Measurements from ENCODE around the gene SIRT3. TPM values are rescaled to one million over a fixed set of nuclear protein-coding genes. Genes with fewer than 3 reads are reported as not detected.
"Not testable (repeated sequence)": the region's sequence is repeated elsewhere in the genome, so short reads cannot be mapped to it uniquely, and the experiment has no call there.

The SIRT3 gene
- total RNA-seq, 1 donor from 2014 or later: 11.8 TPM

DNA sequence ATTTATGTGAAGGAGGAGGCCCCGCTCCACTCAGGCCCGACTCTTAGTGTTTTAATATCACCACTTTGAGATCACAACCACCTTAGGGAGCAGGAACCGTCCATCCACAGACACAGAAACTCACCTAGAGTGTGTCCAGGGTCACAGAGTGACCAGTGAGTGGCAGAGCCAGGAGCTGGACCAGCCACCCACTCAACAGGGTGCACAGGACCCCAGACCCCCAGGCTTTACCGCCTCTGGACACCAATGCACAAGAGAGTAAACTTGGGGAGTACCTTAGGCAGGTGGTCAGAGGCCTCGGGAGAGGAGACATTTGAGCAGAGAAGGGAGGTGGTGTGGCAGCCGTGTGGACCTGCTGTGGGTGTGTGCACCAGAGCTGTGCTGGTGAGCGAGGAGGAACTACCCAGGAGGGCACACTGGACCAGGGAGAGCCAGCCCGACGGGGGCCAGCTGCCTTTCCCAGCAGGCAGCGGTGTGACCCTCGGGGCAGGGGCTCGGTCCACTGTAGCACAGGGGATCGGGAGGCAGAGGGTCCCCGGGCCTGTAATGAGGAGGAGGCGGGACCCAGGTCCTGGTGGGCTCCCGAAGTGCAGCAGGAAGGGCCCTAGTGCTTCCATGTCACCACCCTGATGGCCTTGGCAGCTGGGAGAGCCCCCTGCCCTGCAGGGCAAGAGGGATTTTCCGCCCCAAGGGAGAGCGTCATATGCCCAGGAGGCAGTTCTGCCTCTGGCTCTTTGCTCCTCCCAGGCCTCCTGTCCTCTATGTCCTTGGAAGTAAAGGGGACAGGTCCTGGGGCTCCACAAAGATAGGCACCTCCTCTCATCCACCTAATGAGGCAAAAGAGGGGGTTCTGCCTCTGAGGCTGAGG, 34.5 kb upstream of the SIRT3 start:
- no peak overlapping the region for H3K4me3 ChIP-seq (ENCODE audit: low read depth, low read length)
- no peak for DNase-seq (ENCODE audit: low read depth)
- TF ChIP-seq, protein P1, sequence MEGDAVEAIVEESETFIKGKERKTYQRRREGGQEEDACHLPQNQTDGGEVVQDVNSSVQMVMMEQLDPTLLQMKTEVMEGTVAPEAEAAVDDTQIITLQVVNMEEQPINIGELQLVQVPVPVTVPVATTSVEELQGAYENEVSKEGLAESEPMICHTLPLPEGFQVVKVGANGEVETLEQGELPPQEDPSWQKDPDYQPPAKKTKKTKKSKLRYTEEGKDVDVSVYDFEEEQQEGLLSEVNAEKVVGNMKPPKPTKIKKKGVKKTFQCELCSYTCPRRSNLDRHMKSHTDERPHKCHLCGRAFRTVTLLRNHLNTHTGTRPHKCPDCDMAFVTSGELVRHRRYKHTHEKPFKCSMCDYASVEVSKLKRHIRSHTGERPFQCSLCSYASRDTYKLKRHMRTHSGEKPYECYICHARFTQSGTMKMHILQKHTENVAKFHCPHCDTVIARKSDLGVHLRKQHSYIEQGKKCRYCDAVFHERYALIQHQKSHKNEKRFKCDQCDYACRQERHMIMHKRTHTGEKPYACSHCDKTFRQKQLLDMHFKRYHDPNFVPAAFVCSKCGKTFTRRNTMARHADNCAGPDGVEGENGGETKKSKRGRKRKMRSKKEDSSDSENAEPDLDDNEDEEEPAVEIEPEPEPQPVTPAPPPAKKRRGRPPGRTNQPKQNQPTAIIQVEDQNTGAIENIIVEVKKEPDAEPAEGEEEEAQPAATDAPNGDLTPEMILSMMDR (conservative IDR thresholded peaks at IDR 0.05; ENCODE audit: low read depth, low read length): no peak

DNA sequence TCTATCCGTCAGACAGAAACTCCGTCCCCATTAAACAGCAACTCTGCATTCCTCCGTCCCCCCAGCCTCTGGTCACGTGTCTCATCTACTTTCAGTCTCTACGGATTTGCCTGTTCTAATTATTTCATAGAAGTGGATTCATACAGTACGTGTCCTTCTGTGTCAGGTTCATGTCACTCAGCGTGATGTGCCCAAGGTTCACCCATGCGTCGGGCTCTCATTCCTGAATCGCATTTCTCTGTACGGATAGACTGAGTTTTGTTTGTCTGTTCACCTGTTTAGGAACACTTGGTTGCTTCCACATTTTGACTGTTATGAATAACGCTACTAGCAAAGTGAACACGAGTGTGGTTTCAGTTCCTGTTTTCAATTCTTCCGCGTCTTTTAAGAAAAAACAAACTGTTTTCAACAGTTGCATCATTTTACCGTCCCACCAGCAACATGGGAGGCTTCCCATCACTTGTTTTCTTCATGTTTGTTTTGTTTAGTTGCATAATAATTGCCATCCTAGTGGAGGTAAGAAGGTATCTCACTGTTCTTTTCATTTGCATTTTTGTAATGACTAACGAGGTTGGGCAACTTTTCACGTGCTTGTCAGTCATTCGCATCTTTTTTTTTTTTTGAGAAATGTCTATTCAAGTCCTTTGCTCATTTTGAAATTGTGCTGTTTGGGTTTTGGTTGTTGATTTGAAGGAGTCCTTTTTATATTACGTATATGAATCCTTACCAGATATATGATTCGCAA, 33.2 kb upstream of the SIRT3 start:
- TF ChIP-seq, protein P1 (conservative IDR thresholded peaks at IDR 0.05; ENCODE audit: low read depth, low read length): peak; percentile 12
- peak; percentile 22 for DNase-seq (ENCODE audit: low read depth)
- H3K4me3 ChIP-seq (ENCODE audit: low read depth, low read length): no peak overlapping the region

DNA sequence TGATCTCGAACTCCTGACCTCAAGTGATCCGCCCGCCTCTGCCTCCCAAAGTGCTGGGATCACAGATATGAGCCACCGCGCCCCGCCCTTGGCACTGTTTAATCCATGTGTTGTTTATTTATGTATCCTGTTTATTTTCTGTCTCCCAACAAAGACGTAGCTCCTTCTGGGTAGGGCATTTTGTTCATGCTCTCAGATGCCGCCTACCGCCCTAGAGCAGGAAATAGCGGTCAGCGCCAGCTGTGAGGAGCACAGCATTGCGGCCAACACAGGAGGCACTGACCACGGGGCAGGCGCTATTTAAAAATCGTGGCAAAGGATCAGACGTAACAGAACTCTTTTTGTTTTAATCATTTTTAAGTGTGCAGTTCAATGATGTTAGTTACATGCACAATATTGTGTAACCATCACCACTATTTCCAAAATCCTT, 32.6 kb upstream of the SIRT3 start:
- H3K4me3 ChIP-seq (ENCODE audit: low read depth, low read length); DNase-seq (ENCODE audit: low read depth): not testable (repeated sequence)

DNA sequence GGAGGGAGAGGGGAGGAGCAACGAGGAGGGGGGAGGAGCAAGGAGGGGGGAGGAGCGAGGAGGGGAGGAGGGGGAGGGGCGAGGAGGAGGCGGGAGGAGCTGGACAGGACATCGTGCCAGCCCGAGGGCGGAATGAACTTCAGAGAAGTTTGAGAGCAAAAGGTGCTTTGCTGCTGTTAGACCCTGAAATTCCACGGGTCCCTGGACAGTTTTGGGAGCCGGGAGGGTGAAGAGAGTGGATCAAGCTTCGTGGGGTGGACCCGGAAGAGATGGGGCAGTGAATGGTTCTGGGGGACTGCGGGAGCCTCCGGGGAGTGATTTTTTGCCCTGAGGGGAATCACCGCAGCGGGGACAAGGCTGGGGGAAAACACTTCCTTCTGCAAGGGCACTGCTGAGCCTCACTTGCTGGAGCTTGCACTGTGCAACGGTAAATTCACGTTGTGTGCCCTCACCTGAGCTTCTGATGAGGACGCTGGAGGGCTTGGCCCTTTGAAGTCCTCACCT, 31.4 kb upstream of the SIRT3 start:
- peak overlapping the region; percentile 7 for H3K4me3 ChIP-seq (ENCODE audit: low read depth, low read length)
- DNase-seq (ENCODE audit: low read depth): no peak
- TF ChIP-seq, protein P1 (conservative IDR thresholded peaks at IDR 0.05; ENCODE audit: low read depth, low read length): no peak

DNA sequence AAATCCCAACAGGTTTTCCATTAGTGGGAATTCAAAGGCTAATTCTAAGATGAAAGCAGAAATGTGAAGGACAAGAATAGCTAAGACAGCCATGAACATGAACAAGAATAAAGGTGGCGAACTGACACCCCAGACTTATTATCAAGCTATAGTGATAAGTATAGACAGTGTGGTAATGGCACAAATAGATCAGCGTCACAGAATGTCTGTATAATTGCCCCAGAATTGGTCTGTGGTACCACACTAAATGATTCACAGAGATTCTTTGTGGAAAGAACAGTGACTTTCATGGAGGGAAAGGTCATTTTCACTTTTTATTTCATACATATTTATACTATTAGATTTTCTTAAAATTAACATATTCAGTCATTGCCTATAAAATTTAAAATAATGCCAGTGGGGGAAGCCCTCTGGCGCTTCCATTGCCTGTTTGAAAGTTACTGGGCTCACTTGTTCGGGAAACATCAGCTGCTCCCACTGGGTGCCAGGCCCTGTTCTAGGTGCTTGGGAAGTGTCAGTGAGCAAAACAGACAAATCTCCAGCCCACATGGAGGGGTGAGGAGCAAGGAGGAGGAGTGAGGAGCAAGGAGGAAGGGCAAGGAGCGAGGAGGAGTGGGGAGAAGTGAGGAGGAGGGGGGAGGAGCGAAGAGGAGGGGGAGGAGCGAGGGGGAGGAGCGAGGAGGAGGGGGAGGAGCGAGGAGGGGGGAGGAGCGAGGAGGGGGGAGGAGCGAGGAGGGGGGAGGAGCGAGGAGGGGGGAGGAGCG, 30.7 kb upstream of the SIRT3 start:
- TF ChIP-seq, protein P1 (conservative IDR thresholded peaks at IDR 0.05; ENCODE audit: low read depth, low read length): no peak
- DNase-seq (ENCODE audit: low read depth): no peak

DNA sequence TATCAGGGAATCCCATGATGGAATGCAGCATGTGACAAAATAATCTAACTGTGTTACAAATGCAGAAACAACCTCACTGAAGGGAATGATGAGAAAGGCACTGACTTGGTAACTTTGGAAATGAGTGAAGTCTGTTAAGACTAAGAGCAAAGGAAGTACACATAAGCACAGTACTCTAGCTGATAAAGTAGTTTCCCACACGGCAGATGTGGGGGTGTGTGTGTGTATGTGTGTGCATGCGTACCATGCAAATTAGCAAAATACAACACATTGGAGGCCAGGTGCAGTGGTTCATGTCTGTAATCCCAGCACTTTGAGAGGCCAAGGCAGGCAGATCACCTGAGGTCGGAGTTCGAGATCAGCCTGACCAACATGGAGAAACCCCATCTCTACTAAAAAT, 25.5 kb upstream of the SIRT3 start:
- no peak overlapping the region for H3K4me3 ChIP-seq (ENCODE audit: low read depth, low read length)
- TF ChIP-seq, protein P1 (conservative IDR thresholded peaks at IDR 0.05; ENCODE audit: low read depth, low read length): no peak
- DNase-seq (ENCODE audit: low read depth): no peak

More for the DNA sequence above, 30.7 kb upstream of the SIRT3 start:
- no peak overlapping the region for H3K4me3 ChIP-seq (ENCODE audit: low read depth, low read length)

DNA sequence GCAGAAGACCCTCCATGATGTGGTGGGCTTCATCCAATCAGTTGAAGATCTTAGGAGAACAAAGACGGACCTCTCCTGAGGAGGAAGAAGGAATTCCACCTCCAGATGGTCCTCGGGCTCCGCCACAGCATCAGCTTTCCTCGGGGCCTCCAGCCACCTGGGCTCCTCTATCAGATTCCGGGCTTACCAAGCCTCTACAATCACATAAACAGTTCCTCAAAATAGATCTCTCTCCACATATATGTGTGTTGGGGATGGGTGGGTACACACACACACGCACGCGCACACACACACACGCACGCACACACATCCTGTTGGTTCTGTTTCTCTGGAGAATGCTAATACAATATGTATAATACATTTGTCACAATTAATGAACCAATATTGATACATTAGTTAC, 23.3 kb upstream of the SIRT3 start:
- no peak overlapping the region for H3K4me3 ChIP-seq (ENCODE audit: low read depth, low read length)
- TF ChIP-seq, protein P1 (conservative IDR thresholded peaks at IDR 0.05; ENCODE audit: low read depth, low read length): no peak
- no peak for DNase-seq (ENCODE audit: low read depth)

Measured in epithelial cell of proximal tubule (primary cell).